ENCODE data around the gene FBXW8. TPM values are rescaled to one million over a fixed set of nuclear protein-coding genes. Genes with fewer than 3 reads are reported as not detected.

The FBXW8 gene
- polyA plus RNA-seq, 1 donor (not counting 4 experiments of a cell fraction or from before 2014, with no cell fraction given), result 5.0 TPM

DNA sequence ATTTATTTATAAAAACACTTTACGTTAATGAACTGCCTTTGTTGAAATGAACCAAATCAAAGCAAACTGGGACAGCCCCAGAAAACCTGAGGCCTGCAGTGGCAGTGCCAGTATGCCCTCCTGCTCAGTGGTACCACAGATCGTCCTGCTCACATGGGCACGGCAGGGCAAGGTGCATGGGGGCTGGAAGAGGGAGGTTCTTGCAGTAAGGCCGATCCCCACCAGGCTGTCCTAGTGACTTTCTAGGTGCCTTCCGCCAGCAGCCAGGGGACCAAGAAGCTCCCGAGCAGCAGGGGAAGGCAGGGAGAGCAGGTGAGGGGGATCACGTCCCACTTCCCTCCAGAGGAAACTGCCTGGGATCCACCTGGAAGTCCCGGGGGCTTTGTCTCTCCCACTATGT is 124.5 kb downstream of the FBXW8 start:
- peaks cover 38% of the 10 kb centered on the region for H3K27me3 ChIP-seq (ENCODE audit: control insufficient read depth, extremely low read depth, insufficient read depth, low read length)
- DNase-seq (ENCODE audit: low read depth, low spot score) (no peak), FAIRE-seq (no peak)

DNA sequence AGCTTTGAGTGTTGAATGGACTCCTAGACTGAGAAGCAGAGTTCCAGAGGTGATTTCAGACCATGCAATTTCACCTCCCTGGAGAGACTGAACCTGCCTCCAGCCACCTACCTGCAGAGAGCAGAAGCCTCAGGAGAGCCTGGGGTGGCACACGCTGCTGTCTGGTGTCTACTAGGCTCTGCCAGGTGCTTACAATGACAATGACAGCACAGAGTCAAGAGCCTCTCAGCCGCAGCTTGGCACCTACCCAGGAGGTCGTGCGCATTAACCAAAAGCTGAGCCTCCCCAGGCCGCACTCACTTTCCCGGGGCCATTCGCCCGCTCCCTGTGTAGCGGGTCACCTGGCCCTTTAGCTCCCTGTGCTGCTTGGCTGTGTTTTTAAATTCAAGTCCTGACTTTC is 125.3 kb downstream of the FBXW8 start:
- dilution Hi-C loops (cut with MboI; ENCODE audit: extremely low pct_ligation_motif_present, low sequenced_read_pairs), result no loop called here
- Histone ChIP-seq H2AFZ (ENCODE audit: control insufficient read depth, low read length) (no peak overlapping the region), H3K4me1 (ENCODE audit: control insufficient read depth, extremely low read depth, insufficient read depth, low read length) (no peaks in the 10 kb centered on the region), H3K79me2 (ENCODE audit: control insufficient read depth, insufficient read depth, low read length) (no peaks in the 10 kb centered on the region), H3K27ac (ENCODE audit: control insufficient read depth, insufficient read depth, low read length) (no peak overlapping the region), H3K4me3 (ENCODE audit: control insufficient read depth in 2 of 3, extremely low read depth in 1 of 3, insufficient read depth in 2 of 3, low read depth in 1 of 3, low read length in 3 of 3) (no peak overlapping the region), H3K4me2 (ENCODE audit: control insufficient read depth, extremely low read depth, insufficient read depth, low read depth, low read length) (no peak overlapping the region), H3K9ac (ENCODE audit: control insufficient read depth, extremely low read depth, insufficient read depth, low read length) (no peak overlapping the region), H4K20me1 (ENCODE audit: control insufficient read depth, extremely low read depth, insufficient read depth, low read length) (no peaks in the 10 kb centered on the region), H3K27me3 (ENCODE audit: control insufficient read depth, extremely low read depth, insufficient read depth, low read length) (peaks cover 38% of the 10 kb centered on the region), H3K9me1 (ENCODE audit: control insufficient read depth, extremely low read depth, insufficient read depth, low read length) (no peaks in the 10 kb centered on the region), H3K36me3 (ENCODE audit: control insufficient read depth in 2 of 2, extremely low read depth in 1 of 2, insufficient read depth in 2 of 2, low read length in 2 of 2) (no peaks in the 10 kb centered on the region), H3K9me3 (ENCODE audit: control insufficient read depth, low read depth, low read length) (no peaks in the 10 kb centered on the region)
- TF ChIP-seq, protein P1, sequence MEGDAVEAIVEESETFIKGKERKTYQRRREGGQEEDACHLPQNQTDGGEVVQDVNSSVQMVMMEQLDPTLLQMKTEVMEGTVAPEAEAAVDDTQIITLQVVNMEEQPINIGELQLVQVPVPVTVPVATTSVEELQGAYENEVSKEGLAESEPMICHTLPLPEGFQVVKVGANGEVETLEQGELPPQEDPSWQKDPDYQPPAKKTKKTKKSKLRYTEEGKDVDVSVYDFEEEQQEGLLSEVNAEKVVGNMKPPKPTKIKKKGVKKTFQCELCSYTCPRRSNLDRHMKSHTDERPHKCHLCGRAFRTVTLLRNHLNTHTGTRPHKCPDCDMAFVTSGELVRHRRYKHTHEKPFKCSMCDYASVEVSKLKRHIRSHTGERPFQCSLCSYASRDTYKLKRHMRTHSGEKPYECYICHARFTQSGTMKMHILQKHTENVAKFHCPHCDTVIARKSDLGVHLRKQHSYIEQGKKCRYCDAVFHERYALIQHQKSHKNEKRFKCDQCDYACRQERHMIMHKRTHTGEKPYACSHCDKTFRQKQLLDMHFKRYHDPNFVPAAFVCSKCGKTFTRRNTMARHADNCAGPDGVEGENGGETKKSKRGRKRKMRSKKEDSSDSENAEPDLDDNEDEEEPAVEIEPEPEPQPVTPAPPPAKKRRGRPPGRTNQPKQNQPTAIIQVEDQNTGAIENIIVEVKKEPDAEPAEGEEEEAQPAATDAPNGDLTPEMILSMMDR (optimal IDR thresholded peaks at IDR 0.05 in 1 of 3, IDR thresholded peaks at IDR 0.05 in 1 of 3, conservative IDR thresholded peaks at IDR 0.05 in 1 of 3; ENCODE audit: extremely low read depth in 1 of 3, insufficient read depth in 2 of 3, low read length in 3 of 3), result no peak
- TF ChIP-seq EZH2 (IDR thresholded peaks at IDR 0.05; ENCODE audit: low read length), result no peak
- DNase-seq (ENCODE audit: low read depth, low spot score) (no peak), FAIRE-seq (no peak)

More for the DNA sequence above, 124.5 kb downstream of the FBXW8 start:
- no peak for TF ChIP-seq EZH2 (IDR thresholded peaks at IDR 0.05; ENCODE audit: low read length)
- TF ChIP-seq, protein P1 (optimal IDR thresholded peaks at IDR 0.05 in 1 of 3, IDR thresholded peaks at IDR 0.05 in 1 of 3, conservative IDR thresholded peaks at IDR 0.05 in 1 of 3; ENCODE audit: extremely low read depth in 1 of 3, insufficient read depth in 2 of 3, low read length in 3 of 3), result no peak
- Histone ChIP-seq H3K4me3 (ENCODE audit: control insufficient read depth in 2 of 3, extremely low read depth in 1 of 3, insufficient read depth in 2 of 3, low read depth in 1 of 3, low read length in 3 of 3) (no peak overlapping the region), H4K20me1 (ENCODE audit: control insufficient read depth, extremely low read depth, insufficient read depth, low read length) (no peaks in the 10 kb centered on the region), H3K9me3 (ENCODE audit: control insufficient read depth, low read depth, low read length) (no peaks in the 10 kb centered on the region), H3K4me2 (ENCODE audit: control insufficient read depth, extremely low read depth, insufficient read depth, low read depth, low read length) (no peak overlapping the region), H3K36me3 (ENCODE audit: control insufficient read depth in 2 of 2, extremely low read depth in 1 of 2, insufficient read depth in 2 of 2, low read length in 2 of 2) (no peaks in the 10 kb centered on the region), H3K9ac (ENCODE audit: control insufficient read depth, extremely low read depth, insufficient read depth, low read length) (no peak overlapping the region), H3K4me1 (ENCODE audit: control insufficient read depth, extremely low read depth, insufficient read depth, low read length) (no peaks in the 10 kb centered on the region), H3K27ac (ENCODE audit: control insufficient read depth, insufficient read depth, low read length) (no peak overlapping the region), H3K79me2 (ENCODE audit: control insufficient read depth, insufficient read depth, low read length) (no peaks in the 10 kb centered on the region), H2AFZ (ENCODE audit: control insufficient read depth, low read length) (no peak overlapping the region), H3K9me1 (ENCODE audit: control insufficient read depth, extremely low read depth, insufficient read depth, low read length) (no peaks in the 10 kb centered on the region)
- dilution Hi-C loops (cut with MboI; ENCODE audit: extremely low pct_ligation_motif_present, low sequenced_read_pairs), result no loop called here

Data from keratinocyte (primary cell).